ENCODE data around the gene IGDCC3. TPM values are rescaled to one million over a fixed set of nuclear protein-coding genes. Genes with fewer than 3 reads are reported as not detected.

IGDCC3 gene
- 125 and 138 TPM in 2 replicates for total RNA-seq
- long read RNA-seq, full-length matches to known transcripts: 2 of 18 reads
- long read RNA-seq, partial matches to known transcripts: 1 of 18 reads
- long read RNA-seq, other reads (novel, unspliced or antisense): 15 of 18 reads

DNA sequence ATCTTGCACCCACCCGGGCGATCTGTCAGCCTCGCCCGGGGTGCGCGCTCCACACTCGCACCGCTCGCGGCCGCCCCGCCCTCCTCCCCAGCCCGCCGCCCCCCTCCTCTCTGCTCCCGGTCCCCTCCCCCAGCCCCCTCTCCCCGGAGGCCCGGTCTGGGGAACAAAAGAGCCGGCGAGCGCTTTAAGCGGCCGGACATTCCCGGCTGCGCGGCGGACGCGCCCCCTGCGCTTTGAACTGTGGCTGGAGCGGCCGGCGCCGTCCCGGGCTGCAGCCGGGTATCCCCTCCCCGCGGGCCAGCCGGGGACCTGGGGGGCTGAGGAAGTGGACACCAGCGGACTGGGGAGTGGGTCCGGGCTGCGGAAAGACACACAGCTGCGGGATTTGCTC, at the start of gene IGDCC3:
Gene IGDCC3, minus strand, starts transcription at position 27 of the 391 bp plus-strand sequence. CDS start 214 bp downstream, outside the sequence.
- Mint-ChIP-seq H3K4me3 (ENCODE audit: low read depth) (peak within 1 kb of the TSS; percentile 92), H3K27ac (peak within 1 kb of the TSS; percentile 98), H3K9me3 (ENCODE audit: low read depth) (no peaks in the 10 kb centered on the region), H3K36me3 (ENCODE audit: insufficient read depth) (peaks cover 14% of the 10 kb centered on the region), H3K27me3 (peaks cover 14% of the 10 kb centered on the region), H3K4me1 (ENCODE audit: low read depth) (peaks cover 31% of the 10 kb centered on the region)
- DNase-seq (ENCODE audit: low spot score, unreplicated experiment): peak; percentile 74
- TF ChIP-seq, protein P1, sequence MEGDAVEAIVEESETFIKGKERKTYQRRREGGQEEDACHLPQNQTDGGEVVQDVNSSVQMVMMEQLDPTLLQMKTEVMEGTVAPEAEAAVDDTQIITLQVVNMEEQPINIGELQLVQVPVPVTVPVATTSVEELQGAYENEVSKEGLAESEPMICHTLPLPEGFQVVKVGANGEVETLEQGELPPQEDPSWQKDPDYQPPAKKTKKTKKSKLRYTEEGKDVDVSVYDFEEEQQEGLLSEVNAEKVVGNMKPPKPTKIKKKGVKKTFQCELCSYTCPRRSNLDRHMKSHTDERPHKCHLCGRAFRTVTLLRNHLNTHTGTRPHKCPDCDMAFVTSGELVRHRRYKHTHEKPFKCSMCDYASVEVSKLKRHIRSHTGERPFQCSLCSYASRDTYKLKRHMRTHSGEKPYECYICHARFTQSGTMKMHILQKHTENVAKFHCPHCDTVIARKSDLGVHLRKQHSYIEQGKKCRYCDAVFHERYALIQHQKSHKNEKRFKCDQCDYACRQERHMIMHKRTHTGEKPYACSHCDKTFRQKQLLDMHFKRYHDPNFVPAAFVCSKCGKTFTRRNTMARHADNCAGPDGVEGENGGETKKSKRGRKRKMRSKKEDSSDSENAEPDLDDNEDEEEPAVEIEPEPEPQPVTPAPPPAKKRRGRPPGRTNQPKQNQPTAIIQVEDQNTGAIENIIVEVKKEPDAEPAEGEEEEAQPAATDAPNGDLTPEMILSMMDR (IDR thresholded peaks at IDR 0.05; ENCODE audit: unreplicated experiment): no peak

DNA sequence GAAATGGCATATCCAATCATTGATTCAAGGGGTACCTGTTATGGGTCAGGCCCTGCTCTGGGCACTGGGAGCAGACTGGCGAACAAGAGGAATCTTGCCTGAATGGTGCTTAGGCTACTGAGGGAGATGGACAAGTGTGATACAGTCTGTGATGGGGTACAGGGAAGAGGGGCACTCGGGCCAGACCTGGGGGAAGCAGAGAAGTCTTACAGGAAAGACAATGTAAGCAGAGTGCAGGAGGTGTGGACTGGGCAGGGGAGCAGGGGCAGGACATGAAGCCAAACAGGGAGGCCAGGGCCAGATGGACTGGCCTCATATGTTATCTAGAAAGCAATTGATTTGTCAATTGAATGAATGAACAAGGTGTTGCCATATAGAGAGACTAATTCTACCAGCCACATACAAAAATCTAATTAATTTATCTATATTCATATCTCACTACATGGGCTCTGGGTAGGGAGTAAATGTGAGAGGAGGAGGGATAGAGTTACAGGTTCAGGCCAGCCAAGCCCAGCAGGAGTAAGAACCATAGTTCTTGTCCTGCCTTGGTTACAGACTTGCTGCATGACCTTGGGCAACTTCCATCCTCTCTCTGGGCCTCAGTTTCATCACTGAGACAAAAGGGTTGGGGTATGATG, 48.5 kb upstream of the IGDCC3 start:
- Mint-ChIP-seq H3K4me1 (ENCODE audit: low read depth) (peaks cover 18% of the 10 kb centered on the region), H3K4me3 (ENCODE audit: low read depth) (no peak overlapping the region), H3K9me3 (ENCODE audit: low read depth) (peaks cover 3% of the 10 kb centered on the region), H3K27ac (no peak overlapping the region), H3K36me3 (ENCODE audit: insufficient read depth) (no peaks in the 10 kb centered on the region), H3K27me3 (peaks cover 21% of the 10 kb centered on the region)
- TF ChIP-seq, protein P1 (IDR thresholded peaks at IDR 0.05; ENCODE audit: unreplicated experiment): no peak
- DNase-seq (ENCODE audit: low spot score, unreplicated experiment): no peak

GRCh38 chr15:65424683-65425082, 46.9 kb upstream of the IGDCC3 start:
- Mint-ChIP-seq H3K36me3 (ENCODE audit: insufficient read depth) (no peaks in the 10 kb centered on the region), H3K27me3 (peaks cover 33% of the 10 kb centered on the region), H3K4me1 (ENCODE audit: low read depth) (peaks cover 28% of the 10 kb centered on the region), H3K4me3 (ENCODE audit: low read depth) (no peak overlapping the region), H3K27ac (peak overlapping the region; percentile 18), H3K9me3 (ENCODE audit: low read depth) (peaks cover 3% of the 10 kb centered on the region)
- TF ChIP-seq, protein P1 (IDR thresholded peaks at IDR 0.05; ENCODE audit: unreplicated experiment): no peak
- no peak for DNase-seq (ENCODE audit: low spot score, unreplicated experiment)

GRCh38 chr15:65423976-65424679, 46.3 kb upstream of the IGDCC3 start:
- no peaks in the 10 kb centered on the region for H3K9me3 Mint-ChIP-seq (ENCODE audit: low read depth)
- peak overlapping the region; percentile 73 for H3K27ac Mint-ChIP-seq
- TF ChIP-seq, protein P1 (IDR thresholded peaks at IDR 0.05; ENCODE audit: unreplicated experiment): no peak
- H3K27me3 Mint-ChIP-seq: peaks cover 37% of the 10 kb centered on the region
- no peak for DNase-seq (ENCODE audit: low spot score, unreplicated experiment)
- H3K4me1 Mint-ChIP-seq (ENCODE audit: low read depth): peaks cover 28% of the 10 kb centered on the region
- H3K36me3 Mint-ChIP-seq (ENCODE audit: insufficient read depth): no peaks in the 10 kb centered on the region
- H3K4me3 Mint-ChIP-seq (ENCODE audit: low read depth): peak overlapping the region; percentile 86

- H3K36me3 Mint-ChIP-seq (ENCODE audit: insufficient read depth): no peaks in the 10 kb centered on the region
- peaks cover 28% of the 10 kb centered on the region for H3K4me1 Mint-ChIP-seq (ENCODE audit: low read depth)
- H3K9me3 Mint-ChIP-seq (ENCODE audit: low read depth): no peaks in the 10 kb centered on the region
- TF ChIP-seq, protein P1 (IDR thresholded peaks at IDR 0.05; ENCODE audit: unreplicated experiment): no peak
- H3K27me3 Mint-ChIP-seq: peaks cover 44% of the 10 kb centered on the region
- peak overlapping the region; percentile 86 for H3K4me3 Mint-ChIP-seq (ENCODE audit: low read depth)
- peak overlapping the region; percentile 92 for H3K27ac Mint-ChIP-seq
- no peak for DNase-seq (ENCODE audit: low spot score, unreplicated experiment)
Measured at GRCh38 chr15:65423150-65423975, 45.6 kb upstream of the IGDCC3 start.

Data from progenitor cell of endocrine pancreas (in vitro differentiated cells).